HG03175 (cell line): ENCODE data around the gene MPDZ.

Experiments
- ATAC-seq: cut with Tn5 transposase; IDR thresholded peaks from one replicate; pipeline ENCODE4 v1.9.1; 2021; ENCODE audit warnings: mild to moderate bottlenecking, moderate library complexity; ENCODE audit not compliant: unreplicated experiment

The MPDZ gene

GRCh38 chr9:13088720-13089427 lies 190.6 kb downstream of the MPDZ start:
- ATAC-seq = no peak

GRCh38 chr9:13083963-13084528 lies 195.4 kb downstream of the MPDZ start:
- ATAC-seq = no peak

GRCh38 chr9:13083366-13083765 lies 196.1 kb downstream of the MPDZ start:
- no peak for ATAC-seq

GRCh38 chr9:13082796-13083195 lies 196.7 kb downstream of the MPDZ start:
- ATAC-seq = no peak

- ATAC-seq = no peak
These were observed 201.3 kb downstream of the MPDZ start for GRCh38 chr9:13078164-13078563.

GRCh38 chr9:13076616-13077015 lies 202.9 kb downstream of the MPDZ start:
- no peak for ATAC-seq

GRCh38 chr9:13071921-13072320 lies 207.6 kb downstream of the MPDZ start:
- ATAC-seq = no peak

GRCh38 chr9:13070612-13071595 lies 208.6 kb downstream of the MPDZ start:
- ATAC-seq = no peak

- no peak for ATAC-seq
These were observed 210.0 kb downstream of the MPDZ start for GRCh38 chr9:13069498-13069897.

- no peak for ATAC-seq
These were observed 214.8 kb downstream of the MPDZ start for GRCh38 chr9:13064676-13065075.

GRCh38 chr9:13063880-13064459 lies 215.5 kb downstream of the MPDZ start:
- ATAC-seq = no peak

GRCh38 chr9:13061390-13061789 lies 218.1 kb downstream of the MPDZ start:
- no peak for ATAC-seq
